ENCODE data around the gene ANO2. TPM values are rescaled to one million over a fixed set of nuclear protein-coding genes. Genes with fewer than 3 reads are reported as not detected.

The ANO2 gene
- polyA plus RNA-seq: 1.6 and 1.8 TPM in 2 replicates
- polyA minus RNA-seq: 2.5 and 3.7 TPM in 2 replicates

GRCh38 chr12:5945071-5946008, at the start of gene ANO2:
Gene ANO2 (minus strand): TSS chr12:5945259. CDS start chr12:5945217, 42 bp downstream.
- Histone ChIP-seq H3K27me3 (ENCODE audit: insufficient read depth, low read depth, low read length) (peaks cover 15% of the 10 kb centered on the region), H3K27ac (ENCODE audit: low read length) (no peak within 1 kb of the TSS), H3K9ac (ENCODE audit: low read length) (peak within 1 kb of the TSS; percentile 57)

More at GRCh38 chr12:5945071-5946008, at the start of gene ANO2:
- TF ChIP-seq TAF1 (IDR thresholded peaks at IDR 0.05; ENCODE audit: low read depth) (peak; percentile 60), RAD21 (conservative IDR thresholded peaks at IDR 0.05) (peak; percentile 23), CTCF (IDR thresholded peaks at IDR 0.05; ENCODE audit: poor library complexity, severe bottlenecking) (no peak), POLR2AphosphoS5 (IDR thresholded peaks at IDR 0.05) (no peak), MXI1 (conservative IDR thresholded peaks at IDR 0.05; ENCODE audit: poor library complexity, severe bottlenecking) (no peak), EP300 (conservative IDR thresholded peaks at IDR 0.05; ENCODE audit: poor library complexity, severe bottlenecking) (peak; percentile 35), EZH2 (IDR thresholded peaks at IDR 0.05; ENCODE audit: borderline replicate concordance, insufficient read depth, low read length, poor library complexity, severe bottlenecking) (no peak), SMC3 (conservative IDR thresholded peaks at IDR 0.05; ENCODE audit: poor library complexity) (no peak), REST (IDR thresholded peaks at IDR 0.05; ENCODE audit: borderline replicate concordance) (peak; percentile 28)
- Histone ChIP-seq H3K4me2 (ENCODE audit: low read length) (peak within 1 kb of the TSS; percentile 22), H3F3A (ENCODE audit: insufficient read depth, low read length, poor library complexity, severe bottlenecking) (no peaks in the 10 kb centered on the region), H3K9me2 (ENCODE audit: insufficient read depth, low read length) (no peaks in the 10 kb centered on the region), H4K20me1 (ENCODE audit: insufficient read depth) (no peaks in the 10 kb centered on the region), H3K36me3 (ENCODE audit: insufficient read depth, low read length) (no peaks in the 10 kb centered on the region), H3K9me3 (ENCODE audit: low read length) (no peaks in the 10 kb centered on the region), H2AFZ (ENCODE audit: low read depth, low read length) (no peak within 1 kb of the TSS), H3K79me2 (replicated peaks; ENCODE audit: insufficient read depth, low read length) (no peaks in the 10 kb centered on the region), H3K4me3 (ENCODE audit: low read length) (peak within 1 kb of the TSS; percentile 71)

All from neural cell (in vitro differentiated cells).